HG03521 (cell line): Measurements from ENCODE around the gene CYP46A1.
"Not testable (repeated sequence)": the region's sequence is repeated elsewhere in the genome, so short reads cannot be mapped to it uniquely, and the experiment has no call there.

Experiments
- ATAC-seq: cut with Tn5 transposase; IDR thresholded peaks from one replicate; pipeline ENCODE4 v1.9.1; 2021; ENCODE audit warnings: mild to moderate bottlenecking, moderate library complexity; ENCODE audit not compliant: unreplicated experiment

CYP46A1 gene

DNA sequence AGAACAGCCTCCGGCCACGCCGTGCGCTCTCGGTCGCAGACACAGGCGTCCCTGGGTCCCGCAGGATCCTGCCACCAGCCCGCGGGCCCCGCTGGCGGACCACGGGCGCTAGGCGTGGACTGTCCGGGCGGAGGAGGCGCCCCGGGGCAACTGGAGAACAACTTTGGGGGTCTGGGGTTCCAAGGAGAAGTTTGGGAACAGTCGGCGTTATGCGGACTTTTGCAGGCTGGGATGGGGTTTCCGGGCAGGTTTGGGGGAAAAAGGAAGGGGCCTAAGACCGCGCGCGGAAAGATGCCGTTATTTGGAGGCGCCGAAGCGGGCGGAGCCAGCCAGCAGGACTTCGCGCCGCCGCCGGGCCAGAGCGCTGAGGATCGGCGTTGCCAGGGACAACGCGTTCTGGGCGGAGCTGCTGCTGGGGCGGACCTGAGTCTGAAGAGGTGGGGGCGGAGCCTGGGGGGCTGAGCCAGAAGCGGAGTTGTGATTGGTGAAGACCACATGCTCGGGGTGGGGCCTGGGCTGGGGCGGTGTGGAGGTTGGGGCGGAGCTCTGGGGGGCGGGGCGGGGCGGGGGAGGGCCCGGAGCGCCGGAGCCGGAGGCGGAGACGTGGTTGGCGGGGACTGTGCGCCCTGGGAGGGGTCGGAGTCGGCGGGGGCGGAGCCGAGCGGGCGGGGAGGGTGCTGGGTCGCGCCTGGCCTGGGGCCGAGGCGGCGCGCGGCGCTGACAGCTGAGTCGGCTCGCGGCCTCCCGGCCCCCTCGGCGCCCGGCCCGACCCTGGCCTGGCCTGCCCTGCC lies at the start of gene CYP46A1:
CYP46A1 (plus strand) TSS at position 680 of the 791 bp plus-strand sequence. CDS start 120 bp downstream, outside the sequence.
- peak; percentile 92 for ATAC-seq

DNA sequence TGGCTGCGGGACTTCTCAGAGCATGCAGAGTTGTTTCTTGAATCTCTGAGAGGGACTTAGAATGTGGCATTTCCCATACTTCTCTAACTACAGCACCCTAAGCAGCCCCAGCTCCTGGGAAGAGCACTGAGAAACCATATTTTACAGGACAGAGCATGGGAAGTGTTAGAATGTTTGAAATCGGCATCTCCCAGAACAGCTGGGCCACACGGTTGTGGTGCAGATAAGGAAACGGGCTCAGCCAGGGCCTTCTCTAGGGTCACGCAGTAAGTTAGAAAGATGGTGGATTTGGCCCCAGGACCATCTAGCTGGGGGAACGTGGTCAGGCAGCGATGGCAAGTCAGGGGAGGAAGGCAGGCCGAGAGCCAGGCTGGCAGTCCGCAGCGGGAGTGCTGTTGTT lies 49.7 kb upstream of the CYP46A1 start:
- no peak for ATAC-seq

DNA sequence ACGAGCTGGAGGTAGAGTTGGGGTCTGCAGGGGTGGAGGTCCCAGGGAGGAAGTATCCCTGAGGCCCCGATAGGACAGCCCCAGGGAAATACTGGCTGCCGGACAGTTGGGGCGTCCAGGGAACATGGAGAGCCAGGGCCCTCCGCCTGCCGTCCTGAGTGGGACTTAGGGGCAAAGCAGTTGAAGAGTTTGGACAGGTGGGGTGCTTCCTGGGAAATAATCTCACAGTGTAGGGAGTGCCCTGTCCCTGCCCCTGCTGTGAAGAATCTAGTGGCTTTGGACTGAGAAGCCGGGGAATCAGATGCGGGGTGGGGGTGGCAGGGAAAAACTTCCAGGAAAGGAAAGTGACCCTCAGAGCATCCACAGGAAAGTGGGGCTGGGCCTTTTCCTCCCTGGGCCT lies 49.0 kb upstream of the CYP46A1 start:
- ATAC-seq, result no peak

DNA sequence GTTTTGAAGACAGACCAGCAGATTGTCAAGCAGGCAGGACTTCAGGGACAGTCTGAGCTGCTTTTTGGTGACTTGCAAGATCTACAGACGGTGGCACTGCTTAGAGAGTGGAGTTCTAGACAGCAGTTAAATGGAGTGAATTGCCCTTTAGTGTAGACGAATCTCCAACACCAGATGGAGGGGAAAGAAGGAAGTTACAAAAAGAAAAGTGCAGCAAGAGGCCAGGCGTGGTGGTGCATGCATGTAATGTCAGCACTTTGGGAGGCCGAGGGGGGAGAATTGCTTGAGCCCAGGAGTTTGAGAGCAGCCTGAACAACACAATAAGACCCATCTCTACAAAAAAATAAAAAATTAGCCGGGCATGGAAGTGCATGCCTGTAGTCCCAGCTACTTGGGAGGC lies 47.6 kb upstream of the CYP46A1 start:
- ATAC-seq, result no peak

DNA sequence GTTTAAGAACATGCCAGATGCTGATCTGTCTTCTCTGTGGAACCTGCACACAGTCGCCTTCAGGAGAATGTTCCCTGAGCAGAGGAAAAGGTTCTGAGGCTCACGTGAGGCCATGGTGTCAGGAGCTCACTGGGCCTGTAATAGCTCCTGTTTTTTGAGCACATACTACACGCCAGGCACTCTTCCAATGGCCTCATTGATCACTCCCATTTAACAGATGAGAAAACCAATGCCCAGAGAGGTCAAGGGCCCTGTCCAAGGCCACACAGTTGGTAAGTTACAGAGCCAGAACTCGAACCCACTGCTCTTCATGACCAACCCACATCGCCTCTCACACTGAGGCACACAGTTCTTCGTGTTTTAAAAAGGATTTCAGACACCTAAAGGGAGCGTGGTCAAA lies 46.5 kb upstream of the CYP46A1 start:
- ATAC-seq, result no peak

DNA sequence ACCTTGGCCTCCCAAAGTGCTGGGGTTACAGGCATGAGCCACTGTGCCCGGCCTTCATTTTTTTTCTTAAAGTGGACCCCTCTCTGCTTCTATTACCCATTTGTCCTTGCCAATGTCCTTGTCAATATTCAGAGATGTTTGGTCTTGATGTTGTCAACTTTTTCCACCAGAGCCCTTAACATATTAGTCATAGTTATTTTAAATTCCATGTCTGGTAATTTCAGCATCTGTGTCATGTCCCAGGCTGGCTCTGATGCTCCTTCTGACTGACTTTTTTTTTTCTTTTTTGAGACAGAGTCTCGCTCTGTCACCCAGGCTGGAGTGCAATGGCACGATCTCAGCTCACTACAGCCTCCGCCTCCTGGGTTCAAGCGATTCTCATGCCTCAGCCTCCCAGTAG lies 41.3 kb upstream of the CYP46A1 start:
- ATAC-seq, result not testable (repeated sequence)

DNA sequence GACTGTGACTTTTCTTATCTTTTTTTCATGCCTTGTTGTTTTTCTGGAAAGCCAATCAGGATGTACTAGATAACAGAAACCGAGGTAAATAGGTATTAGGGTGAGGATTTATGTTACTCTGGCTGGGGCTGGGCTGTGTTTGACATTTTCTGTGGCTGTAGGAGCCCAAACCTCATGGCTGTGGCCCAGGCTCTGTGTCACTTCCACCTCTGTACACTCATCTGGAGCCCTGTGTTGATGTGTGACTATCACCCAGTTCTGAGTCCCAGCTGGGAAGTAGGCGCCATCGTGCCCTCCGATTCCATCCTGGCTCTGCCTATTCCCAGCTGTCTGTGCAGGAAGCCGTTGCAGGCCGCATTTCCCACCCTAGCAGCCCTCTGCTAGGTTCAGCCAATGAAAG lies 40.8 kb upstream of the CYP46A1 start:
- no peak for ATAC-seq

DNA sequence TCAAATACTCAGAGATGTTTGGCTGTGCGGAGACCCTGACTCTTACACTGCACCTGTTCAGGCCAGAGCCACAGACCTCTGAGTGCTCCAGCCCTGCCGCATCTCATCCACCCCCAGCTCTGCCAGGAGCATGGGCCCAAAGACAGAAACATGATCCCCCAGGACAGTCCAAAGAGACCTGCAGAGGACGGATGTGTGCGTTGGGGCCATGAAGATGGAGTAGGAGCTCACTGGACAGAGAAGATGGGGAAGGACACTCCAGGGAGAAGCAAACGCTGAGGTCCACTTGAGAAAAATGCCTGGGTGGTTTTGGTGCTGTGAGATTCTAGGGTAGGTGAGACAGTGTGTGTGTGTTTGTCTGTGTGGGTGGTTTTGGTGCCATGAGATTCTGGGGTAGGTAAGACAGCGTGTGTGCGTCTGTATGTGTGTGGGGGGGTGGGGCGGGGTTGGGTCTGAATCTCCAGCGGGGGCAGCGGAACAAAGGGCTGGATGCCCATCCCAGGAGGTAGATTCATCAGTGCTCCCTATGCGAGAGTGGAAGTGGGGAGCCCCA lies 40.0 kb upstream of the CYP46A1 start:
- ATAC-seq, result no peak

DNA sequence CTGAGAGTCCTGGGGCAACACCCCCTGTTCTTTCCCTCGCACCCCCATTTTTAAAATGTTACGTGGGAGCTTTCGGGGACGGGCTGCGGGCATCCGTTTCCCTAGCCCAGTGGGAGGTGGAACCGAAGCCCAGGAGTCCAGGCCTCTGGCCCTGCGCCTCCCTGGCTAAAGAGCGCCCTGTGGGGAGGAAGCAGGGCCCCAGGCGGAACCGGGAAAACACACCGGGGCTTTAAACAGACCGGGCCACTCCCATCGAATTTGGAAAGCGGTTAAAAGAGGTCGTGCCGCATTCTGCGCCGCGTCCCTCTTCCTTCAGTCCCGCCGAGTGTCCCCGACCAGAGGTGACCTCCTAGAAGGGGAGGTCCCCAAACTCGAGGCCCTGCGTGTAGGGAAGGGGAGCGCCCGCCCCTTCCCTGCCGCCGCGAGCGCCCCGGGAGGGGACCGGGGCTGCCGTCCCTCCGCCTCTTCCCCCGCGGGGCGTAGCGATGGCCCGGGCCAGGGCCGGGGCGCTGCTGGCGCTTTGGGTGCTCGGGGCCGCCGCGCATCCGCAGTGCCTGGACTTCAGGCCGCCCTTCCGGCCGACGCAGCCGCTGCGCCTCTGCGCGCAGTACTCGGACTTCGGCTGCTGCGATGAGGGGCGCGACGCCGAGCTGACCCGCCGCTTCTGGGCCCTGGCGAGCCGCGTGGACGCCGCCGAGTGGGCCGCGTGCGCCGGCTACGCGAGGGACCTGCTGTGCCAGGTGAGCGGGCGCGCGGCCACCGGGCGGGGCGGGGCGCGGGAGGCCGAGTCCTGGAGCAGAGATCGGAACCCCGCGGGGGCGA lies 39.2 kb upstream of the CYP46A1 start, which contains the start of gene HHIPL1:
HHIPL1 (plus strand) TSS at position 407 of the 822 bp plus-strand sequence; CDS start at position 486, 79 bp downstream.
- ATAC-seq, result no peak

DNA sequence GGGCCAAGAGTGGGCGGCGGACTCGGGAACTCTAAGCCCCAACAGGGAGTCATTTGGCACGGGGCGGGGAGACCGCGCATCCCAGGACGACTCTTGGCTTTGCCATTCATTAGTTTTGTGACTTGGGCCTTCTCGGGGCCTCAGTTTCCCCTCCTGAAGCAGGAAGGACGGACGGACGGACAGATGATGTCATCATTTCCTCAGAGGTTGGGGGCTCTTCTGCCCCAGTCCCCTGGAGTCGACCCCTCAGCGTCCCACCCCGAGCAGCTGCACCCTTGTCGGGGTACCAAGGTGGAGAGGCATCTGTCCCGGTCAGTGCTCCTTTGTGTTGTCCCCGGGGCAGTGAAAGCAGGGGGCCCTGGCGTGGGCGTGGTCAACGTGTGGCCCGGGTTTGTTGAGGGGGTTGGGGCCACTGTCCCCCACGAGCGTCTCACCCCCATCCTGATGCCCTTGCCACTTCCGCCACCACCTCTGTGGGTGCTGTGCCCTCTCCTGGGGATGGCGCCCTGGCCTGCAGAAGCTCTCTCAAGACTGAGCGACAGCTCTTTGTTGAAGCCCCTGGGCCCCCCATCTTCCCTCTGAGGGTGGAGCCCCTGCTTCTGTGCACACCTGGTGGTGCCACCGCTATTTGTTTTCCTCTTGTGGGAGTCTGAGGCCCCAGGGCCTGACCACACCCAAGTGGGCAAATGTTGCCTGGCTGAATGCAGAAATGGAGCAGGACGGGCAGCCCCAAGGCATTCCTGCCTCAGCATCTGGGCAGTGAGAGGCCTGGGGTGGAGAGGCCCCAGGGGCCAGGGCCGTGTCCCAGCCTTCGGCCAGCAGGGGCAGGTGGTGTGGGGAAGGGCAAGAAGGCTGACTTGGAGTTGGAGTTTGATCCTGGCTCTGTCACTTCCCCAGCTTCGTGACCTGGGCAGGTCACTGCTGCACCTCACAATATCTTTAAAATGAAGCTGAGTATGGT lies 38.3 kb upstream of the CYP46A1 start:
- ATAC-seq, result no peak

DNA sequence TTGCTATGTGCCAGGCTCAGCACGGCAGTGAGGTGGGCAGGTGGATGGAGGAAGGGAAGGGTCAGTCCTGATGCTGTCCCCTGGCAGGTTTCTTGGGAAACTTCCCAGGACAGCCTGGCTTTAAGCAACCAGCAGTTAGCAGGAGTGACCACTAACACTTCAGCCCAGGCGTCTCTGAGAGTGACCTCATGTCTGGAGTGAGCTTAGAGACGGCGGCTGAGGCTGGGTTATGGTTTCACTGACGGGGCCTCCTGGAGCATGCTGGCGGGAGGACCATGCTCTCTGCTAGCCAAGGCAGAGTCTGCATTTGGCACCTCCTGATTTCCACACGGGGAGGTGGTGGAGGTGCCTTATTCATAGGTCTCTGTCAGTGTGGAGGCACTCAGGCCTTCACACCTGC lies 36.7 kb upstream of the CYP46A1 start:
- ATAC-seq, result no peak

DNA sequence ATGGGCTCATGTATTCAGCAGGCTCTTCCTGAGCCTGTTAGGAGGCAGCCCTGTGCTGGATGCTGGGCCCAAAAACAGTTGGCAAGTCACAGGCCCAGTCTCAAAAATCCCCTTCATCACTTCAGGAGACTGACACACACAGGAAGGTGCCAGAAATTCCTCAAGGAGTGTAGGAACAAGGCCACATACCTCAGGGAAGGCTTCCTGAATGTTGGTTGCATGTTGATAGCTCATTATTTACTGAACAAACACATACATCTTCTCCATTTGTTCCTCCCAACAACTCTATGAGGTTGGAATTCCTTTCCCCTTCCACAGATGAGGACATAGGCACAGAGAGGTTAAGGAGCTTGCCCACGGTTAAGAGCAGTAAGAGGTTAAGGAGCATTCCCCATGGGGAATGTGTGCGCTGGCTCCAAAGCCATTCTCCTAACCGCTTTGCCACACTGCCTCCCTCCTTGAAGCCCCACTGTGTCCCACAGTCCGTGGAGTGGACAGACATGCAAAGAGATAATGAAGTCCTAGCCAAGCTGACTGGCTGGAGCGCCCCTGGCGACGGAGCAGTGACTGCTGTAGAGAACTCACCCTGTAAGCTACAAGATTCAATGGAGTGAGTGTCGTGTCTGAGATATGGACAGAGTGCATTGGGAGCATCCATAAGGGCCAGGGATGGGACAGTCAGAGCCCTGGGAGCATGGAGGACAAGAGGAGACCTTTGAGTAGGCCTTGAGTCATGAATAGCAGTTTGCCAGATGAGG lies 35.9 kb upstream of the CYP46A1 start:
- no peak for ATAC-seq

DNA sequence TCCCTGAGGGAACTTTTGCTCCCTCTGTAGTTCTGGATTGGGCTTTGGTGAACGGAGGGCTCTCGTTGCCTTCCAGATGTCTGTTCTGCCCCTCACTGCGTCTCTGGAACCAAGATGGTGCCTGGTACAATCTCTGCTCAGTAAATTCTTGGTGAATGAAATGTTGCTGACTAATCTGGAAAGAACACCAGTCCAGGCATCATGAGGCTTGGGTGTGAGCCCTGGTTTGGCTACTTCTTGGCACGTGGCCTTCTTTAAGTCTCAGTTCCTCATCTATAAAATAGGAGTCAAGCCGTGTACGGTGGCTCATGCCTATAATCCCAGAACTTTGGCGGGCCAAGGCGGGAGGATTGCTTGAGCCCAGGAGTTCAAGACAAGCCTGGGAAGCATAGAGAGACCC lies 34.9 kb upstream of the CYP46A1 start:
- ATAC-seq, result no peak

DNA sequence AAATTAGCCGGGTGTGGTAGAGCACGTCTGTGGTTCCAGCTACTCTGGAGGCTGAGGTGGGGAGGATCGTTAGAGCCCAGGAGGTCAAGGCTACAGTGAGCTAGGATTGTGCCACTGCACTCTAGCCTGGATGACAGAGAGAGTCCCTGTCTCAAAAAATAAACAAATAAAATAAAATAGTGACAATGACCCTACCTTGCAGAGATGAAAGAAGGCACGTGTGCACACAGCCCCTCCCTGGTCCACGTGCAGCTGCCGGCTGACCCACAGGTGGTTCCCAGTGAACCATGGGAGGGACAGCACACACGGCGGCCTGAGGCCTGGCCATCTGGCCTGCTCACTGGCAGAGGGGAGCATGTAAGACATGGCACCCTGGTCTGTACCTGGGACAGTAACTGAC lies 34.5 kb upstream of the CYP46A1 start:
- no peak for ATAC-seq

DNA sequence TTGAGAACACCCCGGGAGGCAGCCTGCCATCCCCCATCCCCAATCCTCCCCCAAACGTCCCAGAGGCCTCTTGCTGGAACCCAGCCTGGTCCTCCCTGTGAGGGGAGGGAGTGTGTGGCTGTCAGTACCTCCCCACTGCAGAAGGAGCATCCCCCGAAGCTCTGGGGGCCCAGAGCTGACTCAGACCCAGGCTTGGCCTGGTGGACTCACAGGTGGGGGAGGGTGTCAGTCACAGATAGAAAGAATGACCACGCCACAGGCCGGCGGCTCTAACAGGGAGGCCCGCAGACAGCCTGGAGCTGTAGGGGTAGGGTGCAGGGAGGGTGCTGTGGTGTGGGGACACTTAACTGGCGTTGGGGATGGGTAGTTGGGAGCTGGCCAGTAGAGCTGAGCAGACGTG lies 33.9 kb upstream of the CYP46A1 start:
- ATAC-seq, result no peak

DNA sequence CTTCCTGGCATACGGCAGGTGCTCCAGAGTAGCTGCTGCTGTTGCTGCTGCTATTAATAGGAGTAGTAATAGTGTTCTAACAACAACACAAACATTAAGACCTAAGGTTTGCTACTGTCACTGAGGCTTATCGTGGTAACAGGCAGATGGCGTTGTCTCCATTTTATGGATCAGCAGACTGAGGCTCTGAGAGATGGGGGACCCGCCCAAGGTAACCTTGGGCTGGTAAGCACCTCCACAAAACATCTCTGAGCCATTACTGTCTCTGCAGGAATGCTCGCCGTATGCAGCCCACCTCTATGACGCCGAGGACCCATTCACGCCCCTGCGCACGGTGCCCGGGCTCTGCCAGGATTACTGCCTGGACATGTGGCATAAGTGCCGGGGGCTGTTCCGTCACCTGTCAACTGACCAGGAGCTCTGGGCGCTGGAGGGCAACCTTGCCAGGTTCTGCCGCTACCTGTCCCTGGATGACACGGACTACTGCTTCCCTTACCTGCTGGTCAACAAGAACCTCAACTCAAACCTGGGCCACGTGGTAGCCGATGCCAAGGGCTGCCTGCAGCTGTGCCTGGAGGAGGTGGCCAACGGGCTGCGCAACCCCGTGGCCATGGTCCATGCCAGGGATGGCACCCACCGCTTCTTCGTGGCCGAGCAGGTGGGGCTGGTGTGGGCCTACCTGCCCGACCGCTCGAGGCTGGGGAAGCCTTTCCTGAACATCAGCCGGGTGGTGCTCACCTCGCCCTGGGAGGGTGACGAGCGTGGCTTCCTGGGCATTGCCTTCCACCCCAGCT lies 31.9 kb upstream of the CYP46A1 start:
- ATAC-seq, result no peak

DNA sequence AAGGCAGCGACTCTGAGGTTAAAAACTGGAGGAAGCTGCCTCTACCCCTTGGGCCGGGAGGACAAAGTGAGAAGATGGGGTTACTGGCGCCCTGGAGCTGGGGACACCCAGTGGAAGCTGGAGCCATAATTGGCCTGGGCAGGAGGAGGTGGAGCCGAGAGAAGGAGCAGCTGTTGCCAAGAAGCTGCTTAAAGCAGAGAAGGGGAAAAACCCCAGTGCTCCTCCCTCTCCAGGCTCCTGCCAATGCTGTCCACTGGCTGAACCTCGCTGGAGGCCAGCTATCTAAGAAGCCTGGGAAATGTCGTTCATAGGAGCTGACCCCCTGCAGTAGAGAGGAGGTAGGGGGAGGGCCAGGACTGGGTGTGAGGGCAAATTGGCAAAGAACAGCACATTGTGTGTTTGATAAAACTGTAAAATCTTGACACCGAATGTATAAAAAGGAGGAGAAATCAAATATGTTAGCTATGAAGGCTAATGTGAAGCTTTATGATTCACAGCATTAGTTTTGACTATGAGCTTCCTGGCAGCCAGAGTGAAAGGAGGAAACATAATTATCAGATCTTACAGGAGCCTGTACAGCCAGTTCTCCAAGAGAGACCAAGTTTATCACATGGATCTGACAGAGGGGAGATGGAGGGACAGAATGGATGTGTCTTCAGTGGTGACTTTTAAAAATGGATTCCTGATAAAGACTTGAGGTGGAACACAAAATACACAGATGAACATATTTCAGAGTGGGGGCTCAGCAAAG lies 29.7 kb upstream of the CYP46A1 start:
- no peak for ATAC-seq

DNA sequence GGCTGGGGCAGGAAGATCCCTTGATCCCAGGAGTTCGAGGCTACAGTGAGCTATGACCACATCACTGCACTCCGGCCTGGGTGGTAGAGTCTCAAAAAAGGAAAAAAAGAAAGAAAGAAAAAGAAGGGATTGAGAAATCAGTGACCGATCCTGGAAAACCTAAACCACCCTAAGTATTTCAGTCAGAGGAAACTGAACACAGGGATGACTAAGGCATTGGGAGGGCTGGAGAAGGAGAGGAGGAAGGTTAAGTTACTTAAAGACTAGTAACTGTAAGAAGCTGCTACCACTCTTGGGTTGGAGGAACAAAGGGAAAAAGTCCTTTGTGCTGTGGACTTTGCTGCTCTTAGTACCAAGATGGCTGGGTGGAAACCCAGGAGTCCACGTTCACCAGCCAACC lies 28.6 kb upstream of the CYP46A1 start:
- no peak for ATAC-seq
